ENCODE results near the gene EFNA5.

- TF ChIP-seq POLR2A (IDR thresholded peaks at IDR 0.05) (no peak), CTCF (IDR thresholded peaks at IDR 0.05) (no peak)
These were observed 305.2 kb downstream of the EFNA5 start for GRCh38 chr5:107365320-107366109.

All from esophagus squamous epithelium (tissue), 4 donors.